IPS-18c (cell line): Measurements from ENCODE around the gene E2F4.

Experiments
- H3K4me3 ChIP-seq: 2 replicates; pipeline ENCODE4 v1.7.0; 2013; ENCODE audit warnings: low read depth, mild to moderate bottlenecking, low read length, moderate library complexity; ENCODE audit not compliant: insufficient read depth
- H3K9me3 ChIP-seq: one replicate; pipeline ENCODE4 v1.6.1; 2013; ENCODE audit warnings: mild to moderate bottlenecking, low read length, moderate library complexity; ENCODE audit not compliant: control insufficient read depth, insufficient read depth

The E2F4 gene

DNA sequence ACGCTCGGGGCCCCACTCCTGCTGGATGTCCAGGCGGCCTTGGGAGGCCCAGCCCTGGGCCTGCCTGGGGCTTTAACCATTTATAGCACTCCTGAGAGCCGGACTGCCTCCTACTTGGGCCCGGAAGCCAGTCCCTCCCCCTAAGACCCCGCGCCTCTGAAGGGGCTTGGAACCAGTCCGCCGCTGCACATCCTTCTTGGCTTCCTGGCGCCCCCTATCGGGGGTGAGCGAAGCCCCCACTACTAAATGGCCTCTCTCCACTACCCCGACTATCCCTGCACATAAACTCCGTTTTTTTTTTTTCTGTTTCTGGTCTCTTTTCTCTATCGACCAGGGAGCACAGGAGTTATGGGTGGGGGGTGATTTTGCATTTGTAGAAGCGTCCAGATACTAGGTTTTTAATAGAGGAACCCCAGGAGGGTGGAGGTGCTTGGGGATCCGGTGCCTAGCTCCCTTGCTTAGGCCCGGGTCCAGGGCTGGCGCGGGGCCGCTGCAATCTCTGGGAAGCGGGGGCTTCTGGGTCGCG, 22.2 kb upstream of the E2F4 start:
- peaks cover 3% of the 10 kb centered on the region for H3K9me3 ChIP-seq
- peak overlapping the region; percentile 64 for H3K4me3 ChIP-seq

DNA sequence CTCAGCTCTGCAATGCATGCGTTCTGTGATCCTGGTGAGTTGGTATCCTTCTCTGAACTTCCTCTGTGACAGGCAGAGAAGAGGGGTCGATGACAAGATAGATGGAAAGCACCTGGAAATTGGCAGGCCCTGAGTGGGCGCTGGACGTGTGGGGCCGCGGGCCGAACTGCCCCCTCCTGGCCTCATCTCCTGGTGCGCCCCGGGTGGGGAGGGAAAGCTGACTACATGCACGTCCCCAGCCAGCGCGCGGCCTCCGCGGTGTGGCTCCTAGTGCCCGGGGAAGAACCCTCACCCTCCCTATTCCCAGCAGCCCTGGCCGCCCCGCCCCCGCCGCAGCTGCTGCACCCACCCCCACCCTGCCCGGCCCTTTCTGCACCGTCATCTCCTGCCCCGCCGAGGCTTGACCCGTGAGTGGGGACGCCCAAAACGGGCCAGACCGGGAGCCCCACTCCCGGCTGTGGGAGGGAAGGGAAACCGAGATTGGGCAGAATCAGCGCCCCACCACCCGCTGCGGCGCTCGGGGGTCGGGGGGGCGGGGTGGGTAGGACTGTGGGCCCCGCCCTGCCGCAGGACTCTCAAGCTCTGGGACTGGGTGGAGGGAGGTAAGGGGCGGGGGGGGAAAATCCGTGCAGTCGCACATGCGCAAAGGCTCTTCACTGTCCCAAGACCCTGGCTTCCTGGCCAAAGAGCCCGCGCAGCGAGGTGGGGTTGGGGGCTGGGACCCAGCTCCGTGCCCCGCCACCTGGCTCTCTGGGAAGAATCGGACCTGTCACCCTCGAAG, 21.6 kb upstream of the E2F4 start, which contains the start of gene NOL3:
TSS of gene NOL3 (plus strand) at position 371 of the 781 bp plus-strand sequence.
- peak within 1 kb of the TSS; percentile 64 for H3K4me3 ChIP-seq
- no peaks in the 10 kb centered on the region for H3K9me3 ChIP-seq

DNA sequence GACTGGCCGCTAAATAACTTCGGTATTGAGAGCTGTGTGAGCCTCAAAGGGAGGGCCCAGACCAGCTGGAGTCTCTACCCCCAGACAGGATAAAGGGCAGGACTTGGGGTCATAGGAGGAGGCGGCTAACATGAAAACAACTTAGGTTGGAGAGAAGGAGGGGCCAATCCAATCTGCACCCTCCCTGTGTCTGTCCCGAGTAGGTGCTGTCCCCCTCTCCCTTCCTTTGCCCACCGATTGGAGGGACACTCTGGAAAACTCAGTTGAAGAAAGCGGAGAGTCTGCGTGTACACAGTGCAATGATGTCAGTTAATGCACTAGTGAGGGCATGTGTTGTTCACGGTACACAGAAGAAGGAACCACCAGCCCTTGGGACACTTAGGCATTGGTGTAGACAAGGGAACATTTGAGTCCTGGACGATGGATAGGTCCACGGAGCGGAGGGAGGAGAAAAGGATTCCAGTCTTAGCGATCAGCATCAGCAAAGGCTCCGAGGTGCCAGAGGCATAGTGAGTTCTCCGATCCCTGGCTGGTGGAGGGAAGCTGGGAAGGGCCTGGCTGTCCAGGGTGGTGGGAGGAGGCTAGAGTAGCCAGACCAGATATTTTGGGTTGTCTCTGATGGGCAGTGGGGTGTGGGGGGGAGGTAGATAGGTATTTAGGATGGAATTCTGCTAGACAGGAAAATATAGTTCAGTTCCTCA, 20.9 kb upstream of the E2F4 start:
- no peaks in the 10 kb centered on the region for H3K9me3 ChIP-seq
- H3K4me3 ChIP-seq = peak overlapping the region; percentile 64

DNA sequence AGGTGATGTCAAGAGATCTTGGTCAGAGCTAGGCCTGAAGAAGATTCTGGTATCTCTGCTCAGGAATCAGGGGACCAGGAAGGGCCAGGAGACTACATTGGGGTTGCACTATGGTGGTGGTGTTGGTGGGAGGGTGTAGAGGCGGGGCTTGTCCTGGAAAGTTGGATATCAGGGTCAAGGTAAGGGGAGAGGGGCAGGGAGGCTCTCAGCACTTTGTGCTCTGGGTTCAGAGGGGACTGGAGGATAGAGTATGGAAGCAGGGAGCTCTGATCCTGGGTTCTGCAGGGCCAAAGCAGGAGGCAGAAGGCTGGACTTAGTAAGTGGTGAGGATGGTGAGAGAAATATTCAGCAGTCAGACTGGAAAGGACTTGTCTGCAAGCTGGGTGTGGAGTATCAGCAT, 18.6 kb upstream of the E2F4 start:
- Histone ChIP-seq H3K9me3 (no peaks in the 10 kb centered on the region), H3K4me3 (no peak overlapping the region)

DNA sequence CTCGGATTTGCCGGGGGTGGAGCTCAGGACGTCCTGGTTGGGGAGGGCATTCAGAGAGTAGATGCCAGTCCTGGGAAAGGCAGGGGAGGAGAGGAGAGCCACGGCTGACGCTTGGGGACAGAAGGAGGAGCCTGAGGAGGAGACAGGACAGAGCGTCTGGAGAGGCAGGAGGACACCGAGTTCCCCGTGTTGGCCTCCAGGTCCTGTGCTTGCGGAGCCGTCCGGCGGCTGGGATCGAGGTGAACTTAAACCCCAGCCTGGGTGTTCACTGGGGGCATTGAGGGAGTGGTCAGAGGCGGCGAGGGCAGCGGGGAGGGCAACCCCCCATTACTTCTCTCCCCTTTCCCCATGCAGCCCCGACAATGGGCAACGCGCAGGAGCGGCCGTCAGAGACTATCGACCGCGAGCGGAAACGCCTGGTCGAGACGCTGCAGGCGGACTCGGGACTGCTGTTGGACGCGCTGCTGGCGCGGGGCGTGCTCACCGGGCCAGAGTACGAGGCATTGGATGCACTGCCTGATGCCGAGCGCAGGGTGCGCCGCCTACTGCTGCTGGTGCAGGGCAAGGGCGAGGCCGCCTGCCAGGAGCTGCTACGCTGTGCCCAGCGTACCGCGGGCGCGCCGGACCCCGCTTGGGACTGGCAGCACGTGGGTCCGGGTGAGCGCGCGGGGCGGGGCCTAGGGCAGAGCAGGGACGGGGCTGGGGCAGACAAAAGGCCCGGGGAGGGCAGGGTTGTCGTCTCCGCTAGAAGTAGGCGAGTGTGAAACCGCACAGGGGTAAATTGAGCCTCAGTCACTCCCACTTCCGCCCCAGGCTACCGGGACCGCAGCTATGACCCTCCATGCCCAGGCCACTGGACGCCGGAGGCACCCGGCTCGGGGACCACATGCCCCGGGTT, 17.9 kb upstream of the E2F4 start:
- H3K9me3 ChIP-seq = no peaks in the 10 kb centered on the region
- peak overlapping the region; percentile 47 for H3K4me3 ChIP-seq

DNA sequence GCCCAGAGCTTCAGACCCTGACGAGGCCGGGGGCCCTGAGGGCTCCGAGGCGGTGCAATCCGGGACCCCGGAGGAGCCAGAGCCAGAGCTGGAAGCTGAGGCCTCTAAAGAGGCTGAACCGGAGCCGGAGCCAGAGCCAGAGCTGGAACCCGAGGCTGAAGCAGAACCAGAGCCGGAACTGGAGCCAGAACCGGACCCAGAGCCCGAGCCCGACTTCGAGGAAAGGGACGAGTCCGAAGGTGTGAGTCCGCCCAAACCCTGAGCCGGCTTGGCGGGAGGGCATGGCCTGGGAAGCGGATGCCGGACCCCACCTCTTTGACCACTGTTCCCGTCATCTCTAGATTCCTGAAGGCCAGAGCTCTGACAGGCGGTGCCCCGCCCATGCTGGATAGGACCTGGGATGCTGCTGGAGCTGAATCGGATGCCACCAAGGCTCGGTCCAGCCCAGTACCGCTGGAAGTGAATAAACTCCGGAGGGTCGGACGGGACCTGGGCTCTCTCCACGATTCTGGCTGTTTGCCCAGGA, 17.2 kb upstream of the E2F4 start:
- Histone ChIP-seq H3K9me3 (no peaks in the 10 kb centered on the region), H3K4me3 (peak overlapping the region; percentile 47; the same call in 1 of the 2 replicates)

DNA sequence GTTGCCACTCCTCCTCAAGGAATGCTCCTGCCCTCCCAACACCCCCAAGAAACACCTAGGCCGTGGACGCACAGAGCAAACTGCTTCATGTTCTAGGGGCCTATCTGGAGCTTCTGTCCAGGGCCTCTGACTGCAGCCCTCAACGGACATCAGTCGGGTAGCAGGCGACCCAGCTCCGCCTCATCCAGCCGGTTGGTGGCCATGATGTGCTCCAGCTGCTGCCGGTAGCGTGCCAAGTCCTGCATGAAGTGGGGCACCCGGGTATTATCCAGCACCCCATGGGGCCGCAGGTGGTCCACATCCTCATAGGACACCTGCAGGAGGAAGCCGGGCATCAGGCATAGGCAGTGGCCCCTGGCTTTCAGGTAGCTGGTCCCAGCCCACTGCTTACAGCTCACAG, 15.3 kb upstream of the E2F4 start:
- Histone ChIP-seq H3K4me3 (no peak overlapping the region), H3K9me3 (no peaks in the 10 kb centered on the region)

DNA sequence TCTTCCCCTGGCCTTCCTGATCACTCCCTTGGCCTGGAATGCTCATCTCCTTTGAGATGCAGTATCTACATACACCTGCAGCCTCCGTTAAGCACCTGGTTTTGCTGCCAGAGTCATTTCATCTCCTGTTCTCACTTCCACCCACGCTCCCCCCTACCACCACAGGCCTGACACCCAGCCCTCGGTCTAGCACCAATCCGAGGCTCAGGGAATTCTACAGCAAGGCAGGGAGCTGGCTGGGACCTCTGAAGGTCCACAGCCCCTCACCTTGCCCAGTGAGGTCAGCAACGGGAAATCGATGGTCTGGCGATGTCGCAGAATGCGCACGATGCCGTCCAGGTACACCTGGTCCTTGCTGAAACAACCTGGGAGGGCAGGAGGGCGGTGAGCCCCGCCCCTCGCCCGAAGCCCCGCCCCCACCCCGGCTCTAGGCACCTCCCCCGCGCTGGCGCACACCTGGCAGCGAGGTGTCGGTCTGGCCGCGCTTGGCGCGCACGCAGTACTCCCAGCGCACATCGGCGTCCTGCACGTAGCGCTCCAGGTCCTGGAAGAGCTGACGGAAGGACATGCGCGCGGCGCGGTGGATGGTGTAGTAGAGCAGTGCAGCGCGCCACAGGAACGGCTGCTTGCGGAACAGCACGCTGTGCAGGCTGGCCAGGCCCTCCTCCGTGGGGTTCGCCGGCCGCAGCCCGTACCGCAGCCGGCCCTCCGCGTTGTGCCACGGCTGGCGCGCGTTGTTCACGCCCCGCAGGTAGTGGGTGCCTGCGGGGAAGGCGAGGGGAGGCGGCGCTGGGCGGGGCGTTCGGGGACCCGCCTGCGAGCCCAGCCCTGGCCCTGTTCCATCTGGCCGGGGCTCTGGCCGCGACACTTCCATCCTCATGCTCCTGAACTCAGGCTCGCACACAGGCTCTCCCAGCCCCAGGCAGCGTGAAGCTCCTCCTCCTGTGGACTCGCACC, 13.9 kb upstream of the E2F4 start:
- Histone ChIP-seq H3K4me3 (peak overlapping the region; percentile 49), H3K9me3 (no peaks in the 10 kb centered on the region)

DNA sequence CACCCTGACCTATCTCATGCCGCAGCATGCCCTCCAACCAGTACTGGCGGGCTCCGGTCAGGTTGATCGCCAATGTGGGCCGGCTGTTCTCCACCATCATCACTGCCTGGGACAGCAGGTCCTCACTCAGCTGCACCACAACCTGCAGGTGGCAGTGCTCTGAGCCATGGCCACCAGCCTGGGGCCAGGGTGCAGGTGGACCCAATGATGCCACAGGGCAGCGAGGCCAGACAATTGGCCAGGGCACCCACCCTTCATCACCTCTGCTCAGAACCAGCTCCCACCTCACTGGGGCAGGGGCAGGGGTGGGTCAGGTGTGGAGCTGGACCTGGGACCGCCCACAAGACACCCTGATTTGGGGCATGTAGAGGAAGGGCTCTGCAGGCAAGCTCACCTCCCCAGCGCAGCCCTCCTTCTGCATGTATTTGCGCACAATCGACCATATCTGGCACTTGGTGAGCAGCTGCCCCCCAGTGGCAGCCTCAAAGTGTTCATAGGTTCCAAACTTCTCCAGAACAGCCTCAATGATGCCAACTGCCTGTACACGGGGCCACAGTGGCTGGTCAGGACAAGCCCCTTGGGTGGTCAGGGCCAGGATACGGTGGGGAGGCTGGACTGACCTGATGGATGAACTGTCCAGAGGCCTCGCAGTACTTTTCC, 12.4 kb upstream of the E2F4 start:
- no peaks in the 10 kb centered on the region for H3K9me3 ChIP-seq
- H3K4me3 ChIP-seq = no peak overlapping the region

DNA sequence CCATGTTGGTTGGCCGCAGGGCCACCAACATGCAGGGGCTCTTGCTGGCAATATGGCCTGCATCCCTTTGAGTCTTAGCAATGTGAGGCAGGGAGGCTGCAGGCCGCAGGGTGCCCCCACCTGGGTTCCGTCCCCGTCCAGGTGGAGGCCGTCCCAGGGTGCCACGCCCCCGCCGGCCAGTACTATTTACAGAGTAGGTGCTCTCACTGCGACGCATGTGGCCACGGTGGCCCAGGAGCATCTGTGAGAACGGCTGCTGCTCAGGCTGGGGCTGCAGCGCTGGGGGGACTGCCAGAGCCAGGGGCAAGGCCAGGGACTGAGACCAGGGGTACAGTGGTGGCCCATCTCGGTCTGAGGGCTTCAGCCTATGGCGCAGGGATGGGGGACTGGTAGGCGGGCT, 11.8 kb upstream of the E2F4 start:
- Histone ChIP-seq H3K9me3 (no peaks in the 10 kb centered on the region), H3K4me3 (no peak overlapping the region)

DNA sequence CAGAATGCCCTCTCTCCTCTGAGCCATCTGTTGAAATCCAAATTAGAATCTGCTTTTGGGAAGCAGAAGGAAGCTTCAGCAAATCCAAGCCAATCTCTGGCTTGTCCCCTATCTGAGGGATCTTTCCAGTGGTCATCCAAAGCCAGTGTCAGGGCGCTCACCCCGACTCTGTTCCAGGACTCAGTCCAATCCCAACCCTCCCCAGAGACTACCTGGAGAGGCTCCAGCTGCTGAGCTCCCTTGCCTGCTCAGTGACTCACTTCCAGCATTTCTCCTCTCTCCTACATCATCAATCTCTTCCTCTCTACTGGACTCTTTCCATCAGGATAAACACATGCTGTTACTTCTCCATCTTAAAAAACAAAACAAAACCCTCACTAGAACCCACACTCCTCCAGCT, 10.6 kb upstream of the E2F4 start:
- Histone ChIP-seq H3K4me3 (no peak overlapping the region), H3K9me3 (no peaks in the 10 kb centered on the region)

DNA sequence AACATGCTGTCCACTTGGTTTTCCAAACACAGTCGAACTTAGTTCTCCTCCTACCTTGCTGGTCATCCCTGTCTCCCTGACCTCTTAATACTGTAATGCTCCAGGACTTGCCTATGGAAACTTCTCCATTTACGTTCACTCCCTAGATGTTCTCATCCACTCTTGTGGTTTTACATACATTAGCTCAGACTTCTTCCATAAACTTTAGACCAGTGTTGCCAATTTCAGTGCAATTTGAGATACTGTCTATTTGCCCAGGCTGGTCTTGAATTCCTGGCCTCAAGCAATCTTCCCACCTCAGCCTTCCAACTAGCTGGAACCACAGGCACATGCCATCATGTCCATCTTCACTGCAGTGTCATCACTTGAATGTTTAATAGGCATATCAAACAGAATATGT, 9.7 kb upstream of the E2F4 start:
- Histone ChIP-seq H3K9me3 (no peaks in the 10 kb centered on the region), H3K4me3 (no peak overlapping the region)

DNA sequence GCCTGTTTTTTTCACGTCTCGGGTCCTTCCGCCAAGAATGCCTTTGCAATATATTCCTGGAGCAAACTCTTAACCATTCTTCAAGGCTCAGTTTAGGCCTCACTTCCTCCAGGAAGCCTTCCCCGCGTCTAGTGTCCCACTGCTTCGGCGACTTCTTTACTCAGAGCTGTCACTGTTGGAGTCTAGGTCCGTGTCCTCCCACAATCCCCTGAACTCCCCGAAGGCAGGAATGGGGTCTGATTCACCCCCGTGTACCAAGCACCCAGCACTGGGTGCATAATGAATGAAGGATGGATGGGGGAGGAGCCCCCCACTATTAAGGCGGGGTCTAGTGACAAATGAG, 8.7 kb upstream of the E2F4 start:
- H3K4me3 ChIP-seq = peak overlapping the region; percentile 84; the same call in 1 of the 2 replicates
- H3K9me3 ChIP-seq = no peaks in the 10 kb centered on the region

DNA sequence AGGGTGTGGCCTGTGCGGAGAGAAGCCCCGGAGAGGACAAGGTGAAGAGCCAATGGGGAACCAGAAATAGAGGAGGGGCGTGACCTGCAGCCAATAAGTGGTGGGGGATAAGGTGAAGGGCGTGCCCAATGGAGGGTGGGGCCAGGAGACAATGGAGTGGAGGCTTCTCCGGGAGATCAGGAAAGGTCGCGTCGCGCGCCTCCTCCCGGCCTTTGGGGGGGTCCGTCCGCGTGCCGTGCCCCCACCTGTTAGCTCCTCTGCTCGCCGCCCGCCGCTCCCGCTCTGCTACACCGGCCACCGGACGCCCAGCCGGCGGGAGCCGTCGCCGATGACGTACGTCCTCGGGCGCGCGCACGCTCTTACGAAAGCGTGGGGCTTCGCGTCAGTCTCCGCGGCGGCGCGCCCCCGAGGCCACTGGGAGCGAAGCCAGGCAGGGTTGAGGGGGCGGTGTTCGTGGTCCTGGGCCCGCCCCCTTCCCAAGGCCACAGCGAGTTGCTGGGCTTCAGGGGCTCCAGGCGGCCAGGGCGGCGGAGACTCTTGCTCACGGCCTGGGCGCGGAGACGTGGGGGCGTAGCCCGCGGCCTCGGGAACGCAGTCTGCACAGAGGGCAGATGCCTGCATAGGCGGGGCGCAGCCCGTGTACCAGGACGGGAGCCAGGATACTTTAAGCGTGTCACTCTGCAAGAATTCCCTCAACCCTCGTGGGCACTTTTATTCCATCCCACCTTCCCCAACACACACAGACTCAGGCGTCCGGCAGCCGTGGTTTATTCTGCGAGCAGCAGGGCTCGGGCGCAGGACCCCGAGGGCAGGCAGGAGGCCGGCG, 8.1 kb upstream of the E2F4 start, which contains the start of gene MATCAP1:
TSS of gene MATCAP1 (minus strand) at position 337 of the 826 bp plus-strand sequence. CDS start 3,353 bp downstream, outside the sequence.
- peak within 1 kb of the TSS; percentile 84 for H3K4me3 ChIP-seq
- H3K9me3 ChIP-seq = no peaks in the 10 kb centered on the region

DNA sequence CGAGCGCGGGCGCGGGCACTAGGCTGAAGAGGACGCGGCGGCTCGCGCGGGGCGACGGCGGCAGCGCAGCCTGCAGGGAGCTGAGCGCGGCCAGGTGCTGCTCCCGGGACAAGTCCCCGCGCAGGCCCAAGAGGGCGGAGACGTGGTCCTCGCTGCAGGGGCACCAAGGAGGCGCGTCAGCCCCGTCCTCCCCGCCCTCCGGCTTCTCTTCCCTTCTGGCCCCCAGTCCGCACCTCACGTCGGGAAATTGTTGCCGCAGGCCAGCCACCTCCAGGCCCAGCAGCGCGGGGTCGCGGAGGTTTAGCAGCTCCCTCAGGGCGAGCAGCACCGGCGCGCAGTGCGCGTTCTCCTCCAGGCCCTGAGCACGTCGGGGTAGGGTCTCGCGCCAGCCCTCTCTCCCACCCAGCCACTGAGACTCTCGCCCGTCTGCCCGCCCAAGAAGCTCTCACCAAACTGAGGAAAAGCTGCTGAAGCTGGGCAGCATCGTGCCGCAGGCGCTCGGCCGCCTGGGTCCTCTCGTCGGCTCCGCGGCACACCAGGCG, 7.4 kb upstream of the E2F4 start:
- Histone ChIP-seq H3K9me3 (no peaks in the 10 kb centered on the region), H3K4me3 (peak overlapping the region; percentile 84)
